H1 (cell line): Measurements from ENCODE around the gene ZNF512B. TPM values are rescaled to one million over a fixed set of nuclear protein-coding genes. Genes with fewer than 3 reads are reported as not detected.
A peak's percentile ranks its signal among the peaks of the same experiment; 100 is the strongest.

ENCODE experiments used
- CTCF ChIA-PET: fragments of 300-600 bp; sonication (Branson Sonifier 250); formaldehyde crosslinking; loops from one replicate; lab custom pipeline; 2021; ENCODE audit not compliant: partially characterized antibody; lab: Charles Lee
- POLR2A ChIA-PET: fragments of 300-600 bp; sonication (Branson Sonifier 250); formaldehyde crosslinking; loops from one replicate; lab custom pipeline; 2021; ENCODE audit warnings: inconsistent platforms; ENCODE audit not compliant: partially characterized antibody; lab: Charles Lee
- DNase-seq, 2 experiments: peaks; one replicate each; pipeline versions ENCODE4 v3.0.0 to v3.0.0-alpha.2; 2010 to 2022; ENCODE audit warnings: low spot score in 2 of 2, low read depth in 1 of 2, mixed read lengths in 1 of 2
- FAIRE-seq: peaks from 2 replicates; lab custom pipeline; 2011; peaks lifted over from hg19 to GRCh38; lab: Jason Lieb, UNC
- H2AFZ ChIP-seq: 2 replicates; pipeline ENCODE4 v1.8.1; 2012; ENCODE audit warnings: low read length, inconsistent platforms
- H2AK5ac ChIP-seq: 2 replicates; pipeline ENCODE4 v1.6.1; 2013; ENCODE audit warnings: low read depth, low read length
- H2BK120ac ChIP-seq: replicated peaks from 2 replicates; pipeline ENCODE3; 2013; ENCODE audit warnings: low read depth, low read length, inconsistent platforms
- H2BK12ac ChIP-seq: 2 replicates; pipeline ENCODE4 v1.6.1; 2013; ENCODE audit warnings: low read depth, low read length
- H2BK15ac ChIP-seq: 2 replicates; pipeline ENCODE4 v1.6.1; 2013; ENCODE audit warnings: low read length
- H2BK20ac ChIP-seq: 2 replicates; pipeline ENCODE4 v1.6.1; 2013; ENCODE audit warnings: low read length
- H2BK5ac ChIP-seq: 2 replicates; pipeline ENCODE4 v1.6.1; 2013; ENCODE audit warnings: low read depth, low read length
- H3K14ac ChIP-seq: 2 replicates; pipeline ENCODE4 v1.6.1; 2013; ENCODE audit warnings: inconsistent platforms; ENCODE audit not compliant: insufficient read length
- H3K18ac ChIP-seq: 2 replicates; pipeline ENCODE4 v1.6.1; 2013; ENCODE audit warnings: low read length; ENCODE audit errors: extremely low read depth
- H3K23ac ChIP-seq: 2 replicates; pipeline ENCODE4 v1.6.1; 2013; ENCODE audit warnings: inconsistent platforms; ENCODE audit not compliant: insufficient read length
- H3K23me2 ChIP-seq: 2 replicates; pipeline ENCODE4 v1.6.1; 2013; ENCODE audit warnings: low read depth, low read length
- H3K27ac ChIP-seq: 2 replicates; pipeline ENCODE4 v1.6.1; 2011; ENCODE audit warnings: low read depth, low read length, inconsistent platforms
- H3K27me3 ChIP-seq, 4 experiments: replicated peaks in 1 of 4; 1 replicate in 1 of 4; 2 replicates in 3 of 4; pipeline versions ENCODE4 v1.6.1 to v1.8.1; 2011 to 2013; ENCODE audit warnings: low read length in 3 of 4, mild to moderate bottlenecking in 3 of 4, inconsistent platforms in 2 of 4, mixed read lengths in 2 of 4, moderate library complexity in 1 of 4; ENCODE audit not compliant: control insufficient read depth in 3 of 4, insufficient read depth in 3 of 4; ENCODE audit errors: extremely low read depth in 1 of 4
- H3K36me3 ChIP-seq, 4 experiments: 2 replicates each; pipeline versions ENCODE4 v1.6.1 to v1.8.1; 2011 to 2013; ENCODE audit warnings: mild to moderate bottlenecking in 4 of 4, low read length in 3 of 4, moderate library complexity in 2 of 4, control low read depth in 1 of 4, inconsistent platforms in 1 of 4; ENCODE audit not compliant: insufficient read depth in 4 of 4, control insufficient read depth in 2 of 4
- H3K4ac ChIP-seq: replicated peaks from 2 replicates; pipeline ENCODE3; 2013; ENCODE audit warnings: low read length, low read depth, mixed read lengths, inconsistent platforms; ENCODE audit not compliant: insufficient read length
- H3K4me1 ChIP-seq, 4 experiments: replicated peaks in 1 of 4; 1 replicate in 1 of 4; 2 replicates in 3 of 4; pipeline versions ENCODE4 v1.6.1 to v1.8.1; 2011 to 2013; ENCODE audit warnings: low read length in 3 of 4, inconsistent platforms in 2 of 4, mixed read lengths in 1 of 4; ENCODE audit not compliant: insufficient read depth in 4 of 4, control insufficient read depth in 3 of 4
- H3K4me2 ChIP-seq, 2 experiments: 2 replicates each; pipeline versions ENCODE4 v1.6.1 to v1.8.1; 2011 to 2013; ENCODE audit warnings: low read depth in 2 of 2, low read length in 2 of 2, control low read depth in 1 of 2, inconsistent platforms in 1 of 2, mild to moderate bottlenecking in 1 of 2; ENCODE audit not compliant: insufficient read depth in 1 of 2
- H3K4me3 ChIP-seq, 4 experiments: fragments of 200-600, 300-600 bp in 1 of 4; sonication (generic), shearing (Covaris generic), sonication (Bioruptor Twin) in 1 of 4; 2 replicates each; pipeline versions ENCODE4 v1.5.1 to v1.8.1; 2011 to 2016; ENCODE audit warnings: low read length in 4 of 4, low read depth in 3 of 4, control low read depth in 2 of 4, inconsistent platforms in 2 of 4, mild to moderate bottlenecking in 2 of 4, mixed read lengths in 1 of 4, moderate library complexity in 1 of 4; ENCODE audit not compliant: insufficient read depth in 2 of 4; ENCODE audit errors: extremely low read depth in 1 of 4
- H3K56ac ChIP-seq: replicated peaks from 2 replicates; pipeline ENCODE3; 2013; ENCODE audit warnings: low read depth, mild to moderate bottlenecking, mixed read lengths, low read length, inconsistent platforms; ENCODE audit not compliant: insufficient read length
- H3K79me1 ChIP-seq: 2 replicates; pipeline ENCODE4 v1.6.1; 2013; ENCODE audit warnings: low read depth, low read length, control low read depth
- H3K79me2 ChIP-seq, 2 experiments: 2 replicates each; pipeline versions ENCODE4 v1.6.1 to v1.8.1; 2012 to 2013; ENCODE audit warnings: low read length in 2 of 2, mild to moderate bottlenecking in 2 of 2, inconsistent platforms in 1 of 2; ENCODE audit not compliant: insufficient read depth in 2 of 2, control insufficient read depth in 1 of 2
- H3K9ac ChIP-seq, 4 experiments: replicated peaks in 1 of 4; 1 replicate in 1 of 4; 2 replicates in 3 of 4; pipeline versions ENCODE4 v1.6.1 to v1.8.1; 2011 to 2013; ENCODE audit warnings: low read depth in 3 of 4, low read length in 3 of 4, control low read depth in 2 of 4, mild to moderate bottlenecking in 2 of 4, moderate library complexity in 2 of 4, inconsistent platforms in 1 of 4; ENCODE audit errors: extremely low read depth in 1 of 4
- H3K9me3 ChIP-seq, 2 experiments: 2 replicates each; pipeline versions ENCODE4 v1.6.1 to v1.8.1; 2012 to 2013; ENCODE audit warnings: mild to moderate bottlenecking in 2 of 2, moderate library complexity in 2 of 2, control low read depth in 1 of 2, inconsistent platforms in 1 of 2, low read depth in 1 of 2, low read length in 1 of 2, mixed read lengths in 1 of 2; ENCODE audit not compliant: insufficient read depth in 2 of 2
- H4K20me1 ChIP-seq, 2 experiments: replicated peaks in 1 of 2; 2 replicates each; pipeline versions ENCODE3 to v1.8.1; 2011 to 2013; ENCODE audit warnings: inconsistent platforms in 2 of 2, low read length in 2 of 2, mild to moderate bottlenecking in 1 of 2; ENCODE audit not compliant: insufficient read depth in 2 of 2, control insufficient read depth in 1 of 2
- H4K5ac ChIP-seq: 2 replicates; pipeline ENCODE4 v1.6.1; 2013; ENCODE audit warnings: low read length, low read depth, mixed read lengths, inconsistent platforms; ENCODE audit not compliant: insufficient read length
- H4K8ac ChIP-seq: 2 replicates; pipeline ENCODE4 v1.8.0; 2013; ENCODE audit warnings: mild to moderate bottlenecking, moderate library complexity, low read length, inconsistent platforms; ENCODE audit not compliant: insufficient read depth; ENCODE audit errors: extremely low read depth
- H4K91ac ChIP-seq: replicated peaks from 2 replicates; pipeline ENCODE3; 2013; ENCODE audit warnings: low read length, mixed read lengths, inconsistent platforms; ENCODE audit not compliant: insufficient read length
- BCL11A ChIP-seq, 2 experiments: IDR thresholded peaks; one replicate each; pipeline ENCODE4 v1.6.1; 2011; ENCODE audit warnings: low read depth in 2 of 2, low read length in 2 of 2, mild to moderate bottlenecking in 2 of 2
- CTBP2 ChIP-seq: IDR thresholded peaks from 2 replicates; pipeline ENCODE4 v1.7.0; 2011; ENCODE audit warnings: borderline replicate concordance, mild to moderate bottlenecking, moderate library complexity, mixed read lengths, low read length; ENCODE audit not compliant: insufficient read depth, insufficient read length
- EP300 ChIP-seq, 2 experiments: IDR thresholded peaks; 1 replicate in 1 of 2; 2 replicates in 1 of 2; pipeline ENCODE4 v1.6.1; 2011 to 2012; ENCODE audit warnings: low read depth in 2 of 2, low read length in 2 of 2, mild to moderate bottlenecking in 2 of 2, borderline replicate concordance in 1 of 2, inconsistent platforms in 1 of 2, moderate library complexity in 1 of 2
- GTF2F1 ChIP-seq: IDR thresholded peaks from 2 replicates; pipeline ENCODE4 v1.6.1; 2012; ENCODE audit warnings: low read depth, low read length, improper control_type of control experiment, borderline replicate concordance
- KDM1A ChIP-seq: fragments of 200-600, 300-600 bp; sonication (generic); IDR thresholded peaks from 2 replicates; pipeline ENCODE4 v1.7.1; 2016; ENCODE audit warnings: mild to moderate bottlenecking, low read length, borderline replicate concordance
- NRF1 ChIP-seq: IDR thresholded peaks from 2 replicates; pipeline ENCODE4 v1.6.1; 2011; ENCODE audit warnings: mild to moderate bottlenecking, low read depth, low read length, improper control_type of control experiment
- POLR2A ChIP-seq, 2 experiments: IDR thresholded peaks; 1 replicate in 1 of 2; 2 replicates in 1 of 2; pipeline ENCODE4 v1.6.1; 2011; ENCODE audit warnings: low read depth in 2 of 2, low read length in 2 of 2, mild to moderate bottlenecking in 2 of 2; ENCODE audit errors: control extremely low read depth in 1 of 2
- RBBP5 ChIP-seq: IDR thresholded peaks from 2 replicates; pipeline ENCODE4 v1.7.1; 2012; ENCODE audit warnings: low read depth, mild to moderate bottlenecking, inconsistent platforms, low read length, moderate library complexity, borderline replicate concordance
- SIX5 ChIP-seq: IDR thresholded peaks from 2 replicates; pipeline ENCODE4 v1.6.1; 2011; ENCODE audit warnings: mild to moderate bottlenecking, low read depth, low read length
- TEAD4 ChIP-seq: IDR thresholded peaks from 2 replicates; pipeline ENCODE4 v1.6.1; 2012; ENCODE audit warnings: low read depth, low read length, inconsistent platforms, mixed read lengths
- ZNF274 ChIP-seq: IDR thresholded peaks from 2 replicates; pipeline ENCODE4 v1.7.0; 2012; ENCODE audit warnings: low read length, borderline replicate concordance; ENCODE audit errors: extremely low read depth
- WGBS, 2 experiments: shearing (Covaris generic) in 1 of 2; methylation state at CpG; one replicate each; pipeline versions ENCODE4 v1.1.6 to v1.1.7; 2013 to 2015; ENCODE audit warnings: low lambda C conversion rate in 2 of 2, mixed read lengths in 2 of 2, inconsistent platforms in 1 of 2, low coverage in 1 of 2, missing lambda C conversion rate in 1 of 2; ENCODE audit not compliant: insufficient replicate concordance in 2 of 2, insufficient coverage in 1 of 2, insufficient read length in 1 of 2; ENCODE audit errors: extremely low coverage in 1 of 2, missing lambda C conversion rate in 1 of 2; 5-methylcytosine and 5-hydroxymethylcytosine counted together
- polyA plus RNA-seq, 7 experiments: library from polyadenylated mRNA; depleted of rRNA in 3 of 7; stranded (reverse) in 5 of 7; unstranded in 2 of 7; fragments of >200 nt in 5 of 7; fragments of 200-250 nt in 2 of 7; gene quantifications; 1 replicate in 5 of 7; 2 replicates in 1 of 7; 4 replicates in 1 of 7; pipeline versions ENCODE4 v1.2.1 to v1.2.3, GENCODE V29; 2011 to 2013; ENCODE audit warnings: missing spikeins in 2 of 7, mixed read lengths in 2 of 7
- total RNA-seq: library from RNA; stranded (reverse); fragmentation: NEBNext Ultra II Directional; extraction: Animal tissue kit (Norgen Biotek cat#: 25700); gene quantifications from 2 replicates; pipeline ENCODE4 v1.2.1, GENCODE V29; 2021

ZNF512B gene
- total and polyA plus RNA-seq, 2 of the 8 experiments (the other 6 are each of a cell fraction or from before 2014, with no cell fraction given) = 7.3 to 26.6 TPM

- H3K4ac ChIP-seq = no peak overlapping the region
- H2AK5ac ChIP-seq = no peak overlapping the region; the same call in 1 of the 2 replicates
- H2BK12ac ChIP-seq = no peak overlapping the region
- peaks cover 0 to 28% (median 13%) of the 10 kb centered on the region in 4 experiments; a peak in 6 of 7 replicates for H3K4me1 ChIP-seq
- H2BK120ac ChIP-seq = no peak overlapping the region
- no peak for FAIRE-seq
- no peak overlapping the region for H3K14ac ChIP-seq
- no peak overlapping the region for H3K27ac ChIP-seq
- H3K23me2 ChIP-seq = peaks cover 12% of the 10 kb centered on the region
- H4K5ac ChIP-seq = no peak overlapping the region
- H2BK15ac ChIP-seq = no peak overlapping the region
- no peak overlapping the region for H3K23ac ChIP-seq
- no peaks in the 10 kb centered on the region for H3K9me3 ChIP-seq
- peak overlapping the region; percentile 42; the same call in 1 of the 2 replicates for H4K8ac ChIP-seq
- H3K79me2 ChIP-seq = no peaks in the 10 kb centered on the region
- H3K4me3 ChIP-seq = peak overlapping the region; percentile 52 to 65 (median 57)
- ChIA-PET CTCF (interaction anchor here (0.6 to 5.4 kb wide), 6 partner anchors 16 to 241 kb away, joined by 3 to 28 read pairs (median 3); partner anchors contain the start of gene LIME1), POLR2A (interaction anchor here (0.6 to 7.8 kb wide), 7 partner anchors 14 to 217 kb away, joined by 3 to 68 read pairs (median 5); partner anchors contain the start of gene UCKL1)
- H2AFZ ChIP-seq = no peak overlapping the region
- H3K79me1 ChIP-seq = no peaks in the 10 kb centered on the region
- no peak for DNase-seq
- H3K36me3 ChIP-seq = peaks cover 3 to 16% (median 9%) of the 10 kb centered on the region in 4 experiments; a peak in 4 of 8 replicates
- no peak overlapping the region for H2BK20ac ChIP-seq
- peak overlapping the region; percentile 60 for H3K18ac ChIP-seq
- WGBS, 2 experiments = 27% methylated on average over 18 of the region's 33 CpGs; no CpG with 5 or more reads in 1 of the 2 experiments
- H3K56ac ChIP-seq = no peak overlapping the region
- 0 out of 2 replicates have a peak overlapping the region, but pooled peaks have one; percentile 24 for H2BK5ac ChIP-seq
- H3K9ac ChIP-seq = peak overlapping the region in 3 of 4 experiments; percentile 26 to 53 (median 42); a peak in 5 of 7 replicates
- H3K27me3 ChIP-seq = no peaks in the 10 kb centered on the region
- peak overlapping the region; percentile 73 to 98 for H3K4me2 ChIP-seq
- H4K20me1 ChIP-seq = peaks cover 4 to 24% of the 10 kb centered on the region in 2 experiments
- peak overlapping the region; percentile 81 for H4K91ac ChIP-seq
- TF ChIP-seq POLR2A (IDR thresholded peaks at IDR 0.05; ENCODE audit: control extremely low read depth in 1 of 2, low read depth in 2 of 2, low read length in 2 of 2) (no peak), KDM1A (no peak), RBBP5 (no peak), TEAD4 (no peak), SIX5 (no peak), EP300 (IDR thresholded peaks at IDR 0.05; ENCODE audit: borderline replicate concordance in 1 of 2, low read depth in 2 of 2, low read length in 2 of 2) (no peak), ZNF274 (no peak), CTBP2 (no peak), GTF2F1 (no peak), BCL11A (IDR thresholded peaks at IDR 0.05; ENCODE audit: low read depth in 2 of 2, low read length in 2 of 2) (no peak), NRF1 (no peak)
These were observed 30.4 kb downstream of the ZNF512B start for GRCh38 chr20:63939061-63939935.
